GM19395 (cell line): ENCODE results near the gene TMC6.
A peak's percentile ranks its signal among the peaks of the same experiment; 100 is the strongest.
"Not testable (repeated sequence)": the region's sequence is repeated elsewhere in the genome, so short reads cannot be mapped to it uniquely, and the experiment has no call there.

Experiments
- ATAC-seq: cut with Tn5 transposase; IDR thresholded peaks from one replicate; pipeline ENCODE4 v1.9.1; 2021; ENCODE audit warnings: mild to moderate bottlenecking, moderate library complexity; ENCODE audit not compliant: unreplicated experiment

TMC6 gene, protein sequence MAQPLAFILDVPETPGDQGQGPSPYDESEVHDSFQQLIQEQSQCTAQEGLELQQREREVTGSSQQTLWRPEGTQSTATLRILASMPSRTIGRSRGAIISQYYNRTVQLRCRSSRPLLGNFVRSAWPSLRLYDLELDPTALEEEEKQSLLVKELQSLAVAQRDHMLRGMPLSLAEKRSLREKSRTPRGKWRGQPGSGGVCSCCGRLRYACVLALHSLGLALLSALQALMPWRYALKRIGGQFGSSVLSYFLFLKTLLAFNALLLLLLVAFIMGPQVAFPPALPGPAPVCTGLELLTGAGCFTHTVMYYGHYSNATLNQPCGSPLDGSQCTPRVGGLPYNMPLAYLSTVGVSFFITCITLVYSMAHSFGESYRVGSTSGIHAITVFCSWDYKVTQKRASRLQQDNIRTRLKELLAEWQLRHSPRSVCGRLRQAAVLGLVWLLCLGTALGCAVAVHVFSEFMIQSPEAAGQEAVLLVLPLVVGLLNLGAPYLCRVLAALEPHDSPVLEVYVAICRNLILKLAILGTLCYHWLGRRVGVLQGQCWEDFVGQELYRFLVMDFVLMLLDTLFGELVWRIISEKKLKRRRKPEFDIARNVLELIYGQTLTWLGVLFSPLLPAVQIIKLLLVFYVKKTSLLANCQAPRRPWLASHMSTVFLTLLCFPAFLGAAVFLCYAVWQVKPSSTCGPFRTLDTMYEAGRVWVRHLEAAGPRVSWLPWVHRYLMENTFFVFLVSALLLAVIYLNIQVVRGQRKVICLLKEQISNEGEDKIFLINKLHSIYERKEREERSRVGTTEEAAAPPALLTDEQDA

DNA sequence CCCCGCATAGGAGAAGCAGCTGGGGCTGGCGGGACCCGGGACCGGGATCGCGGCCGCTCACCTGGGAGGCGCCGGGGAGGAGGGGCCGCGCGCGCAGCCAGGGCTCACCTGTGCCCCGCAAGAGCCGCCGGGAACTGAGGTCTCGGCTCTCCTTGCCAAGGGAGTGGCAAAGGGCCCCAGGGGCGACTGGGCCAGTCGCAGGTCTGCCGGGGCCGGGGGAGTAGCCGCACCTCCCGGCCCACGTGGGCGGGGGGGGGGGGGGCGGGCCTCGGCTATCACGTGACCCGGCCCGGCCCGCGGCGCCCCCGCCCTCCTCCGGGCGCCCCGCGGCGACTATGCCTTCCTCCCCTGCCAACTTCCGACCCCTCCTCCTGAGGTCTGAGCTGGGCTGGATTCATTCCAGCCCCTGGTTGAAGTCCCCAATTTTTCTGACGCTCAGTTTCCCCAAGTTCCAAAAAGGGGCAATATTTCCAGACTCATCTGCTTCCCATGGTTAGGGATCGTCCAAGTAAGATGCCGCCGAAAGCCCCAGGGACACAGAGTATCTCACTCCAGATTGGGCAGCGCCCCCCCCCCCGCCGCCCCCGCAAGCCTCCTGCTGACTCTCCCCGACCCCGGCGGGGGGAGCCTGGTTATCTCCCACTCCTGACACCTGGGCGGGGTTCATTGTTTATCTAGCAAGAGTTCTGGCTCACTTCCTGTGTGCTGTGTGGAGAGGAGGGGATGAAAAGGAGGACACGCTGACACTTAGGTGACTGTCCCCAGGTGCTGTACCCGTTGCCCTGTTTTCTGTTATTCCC, at the start of gene TMC6:
Gene TMC6, minus strand, starts transcription at position 205 of the 800 bp plus-strand sequence. CDS start 1,923 bp downstream, outside the sequence.
- no peak for ATAC-seq

GRCh38 chr17:78176548-78177025, 48.0 kb upstream of the TMC6 start:
- no peak for ATAC-seq

GRCh38 chr17:78175643-78175981, 47.1 kb upstream of the TMC6 start:
- no peak for ATAC-seq

- no peak for ATAC-seq
Measured at GRCh38 chr17:78174870-78175642, 46.5 kb upstream of the TMC6 start.

- ATAC-seq: no peak
Measured at GRCh38 chr17:78174346-78174869, 45.9 kb upstream of the TMC6 start.

DNA sequence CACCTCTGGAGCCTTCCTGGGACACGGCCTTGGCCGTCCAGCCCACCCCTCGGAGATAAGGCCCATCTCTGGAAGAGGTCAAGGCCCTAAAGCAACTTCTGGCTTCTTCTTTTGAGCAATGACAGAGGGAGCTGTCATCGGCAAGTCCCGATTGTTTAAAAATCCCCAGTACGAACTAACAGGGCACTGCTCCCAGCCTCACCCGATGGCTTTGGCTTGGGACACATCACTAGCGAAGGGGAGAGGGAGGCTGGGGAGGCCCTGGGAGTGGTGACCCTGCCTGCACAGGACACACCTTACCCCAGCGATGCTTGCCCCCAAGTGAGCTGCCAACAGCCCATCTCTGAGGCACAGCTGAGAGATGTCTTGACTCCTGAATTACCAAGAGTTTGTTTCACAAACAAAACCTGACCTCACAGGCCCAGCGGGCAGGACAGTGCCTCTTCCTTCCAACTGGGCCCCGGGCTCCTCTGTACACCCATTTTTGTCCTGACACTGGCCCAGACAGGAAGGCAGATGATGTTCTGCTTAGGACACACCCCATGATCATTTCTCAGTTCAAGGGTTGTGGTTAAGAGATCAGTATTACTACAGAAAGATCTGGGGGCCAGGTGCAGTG, 44.7 kb upstream of the TMC6 start:
- peak; percentile 51 for ATAC-seq

GRCh38 chr17:78172249-78173051, 43.9 kb upstream of the TMC6 start:
- no peak for ATAC-seq

GRCh38 chr17:78171591-78172248, 43.2 kb upstream of the TMC6 start:
- not testable (repeated sequence) for ATAC-seq

- no peak for ATAC-seq
Measured at GRCh38 chr17:78170692-78171590, 42.4 kb upstream of the TMC6 start.

DNA sequence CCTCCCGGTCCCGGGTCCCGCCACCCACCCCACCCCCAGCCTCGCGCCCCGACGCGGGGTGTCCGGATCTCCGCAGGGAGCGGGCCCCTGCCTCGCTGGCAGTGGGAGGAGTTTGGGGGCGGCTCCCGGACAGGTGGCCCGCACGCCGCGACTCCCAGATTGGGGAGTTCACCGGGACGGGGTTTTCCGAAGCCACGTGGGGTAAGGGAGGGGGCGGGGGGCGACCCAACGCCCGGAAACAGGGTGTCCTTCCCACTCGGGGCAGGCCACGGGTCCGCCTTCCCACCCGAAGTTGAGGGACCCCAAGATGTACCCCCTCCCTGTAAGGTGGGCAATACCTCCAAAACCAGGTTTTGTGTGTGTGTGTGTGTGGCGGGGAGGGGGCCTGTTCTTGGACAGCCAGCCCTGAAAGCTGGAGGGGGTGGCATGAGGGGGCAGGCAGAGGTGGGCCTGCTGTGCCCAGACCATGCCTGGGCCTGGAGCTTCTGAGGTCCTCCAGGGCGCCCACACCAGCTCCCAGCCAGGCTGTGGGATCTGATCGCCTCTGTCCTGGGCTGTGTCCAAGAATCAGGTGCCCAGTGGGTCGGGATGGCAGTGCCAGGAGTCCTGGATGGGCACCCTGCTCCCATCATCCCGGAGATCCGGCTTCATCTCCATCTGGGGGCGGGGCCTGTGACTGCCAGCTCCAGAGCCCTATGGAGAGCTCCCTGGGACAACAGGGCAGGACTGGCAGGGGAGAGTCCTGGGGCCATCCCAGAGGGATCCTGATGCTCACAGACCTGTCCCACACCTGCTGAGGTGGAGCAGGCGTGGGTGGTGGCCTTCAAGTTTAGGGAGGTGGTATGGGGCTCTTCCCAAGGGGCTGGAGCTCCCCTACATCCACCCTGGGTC, 40.6 kb upstream of the TMC6 start:
- no peak for ATAC-seq

- ATAC-seq: no peak
Measured at GRCh38 chr17:78168242-78168902, 39.8 kb upstream of the TMC6 start, which contains the start of gene SYNGR2. Gene SYNGR2, plus strand, starts transcription at chr17:78168581. Its CDS starts 36 bp downstream, at chr17:78168617.

DNA sequence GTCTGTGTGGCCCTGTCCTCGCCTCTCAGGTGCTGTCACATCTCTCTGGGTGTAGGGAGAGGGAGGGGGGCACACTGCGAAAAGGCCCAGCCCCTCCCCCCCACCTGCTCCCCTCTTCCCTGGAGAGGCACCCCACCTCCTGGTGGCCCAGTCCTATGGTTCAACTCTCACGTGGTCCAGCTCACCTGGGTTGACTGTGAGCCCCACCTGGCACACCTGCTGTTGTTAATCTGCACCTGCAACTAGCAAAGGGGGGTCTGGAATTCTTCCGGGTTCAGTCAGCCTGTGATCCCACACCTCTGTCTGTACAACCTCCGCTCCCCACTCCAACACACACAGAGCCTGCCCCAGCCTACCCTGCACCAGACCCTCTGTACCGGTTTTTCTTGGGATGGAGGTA, 37.9 kb upstream of the TMC6 start:
- ATAC-seq: no peak

GRCh38 chr17:78164748-78165607, 36.4 kb upstream of the TMC6 start:
- ATAC-seq: no peak

GRCh38 chr17:78163881-78164747, 35.6 kb upstream of the TMC6 start:
- ATAC-seq: no peak
